Islet precursor cell (in vitro differentiated cells): ENCODE results near the gene STAB2.

Source experiments
- DNase-seq: peaks from one replicate; pipeline ENCODE4 v3.0.0-alpha.2; 2018

The STAB2 gene

GRCh38 chr12:103751171-103751570, 164.1 kb downstream of the STAB2 start:
- no peak for DNase-seq

DNA sequence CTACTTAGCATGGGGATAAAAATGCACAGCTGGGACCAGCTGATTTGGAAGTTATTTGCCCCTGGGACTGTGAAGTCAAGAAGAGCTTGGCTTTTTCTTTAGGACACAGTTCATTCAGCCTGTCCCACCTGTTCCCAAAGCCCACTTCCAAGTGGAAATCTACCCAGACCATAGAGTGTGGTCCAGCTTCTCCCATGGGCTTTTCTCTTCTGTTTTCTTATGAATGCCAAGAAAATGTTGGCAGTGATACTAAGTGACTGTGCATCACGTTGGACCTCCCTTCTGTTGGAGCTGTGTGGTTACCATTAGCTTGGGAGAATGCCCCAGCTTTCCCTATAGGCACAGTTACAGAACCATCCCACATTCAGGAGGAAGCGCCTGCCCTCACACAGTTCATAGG, 164.5 kb downstream of the STAB2 start:
- DNase-seq, result no peak

GRCh38 chr12:103755425-103755824, 168.4 kb downstream of the STAB2 start:
- no peak for DNase-seq

GRCh38 chr12:103756443-103756842, 169.4 kb downstream of the STAB2 start:
- DNase-seq, result no peak

GRCh38 chr12:103757248-103757647, 170.2 kb downstream of the STAB2 start:
- no peak for DNase-seq

DNA sequence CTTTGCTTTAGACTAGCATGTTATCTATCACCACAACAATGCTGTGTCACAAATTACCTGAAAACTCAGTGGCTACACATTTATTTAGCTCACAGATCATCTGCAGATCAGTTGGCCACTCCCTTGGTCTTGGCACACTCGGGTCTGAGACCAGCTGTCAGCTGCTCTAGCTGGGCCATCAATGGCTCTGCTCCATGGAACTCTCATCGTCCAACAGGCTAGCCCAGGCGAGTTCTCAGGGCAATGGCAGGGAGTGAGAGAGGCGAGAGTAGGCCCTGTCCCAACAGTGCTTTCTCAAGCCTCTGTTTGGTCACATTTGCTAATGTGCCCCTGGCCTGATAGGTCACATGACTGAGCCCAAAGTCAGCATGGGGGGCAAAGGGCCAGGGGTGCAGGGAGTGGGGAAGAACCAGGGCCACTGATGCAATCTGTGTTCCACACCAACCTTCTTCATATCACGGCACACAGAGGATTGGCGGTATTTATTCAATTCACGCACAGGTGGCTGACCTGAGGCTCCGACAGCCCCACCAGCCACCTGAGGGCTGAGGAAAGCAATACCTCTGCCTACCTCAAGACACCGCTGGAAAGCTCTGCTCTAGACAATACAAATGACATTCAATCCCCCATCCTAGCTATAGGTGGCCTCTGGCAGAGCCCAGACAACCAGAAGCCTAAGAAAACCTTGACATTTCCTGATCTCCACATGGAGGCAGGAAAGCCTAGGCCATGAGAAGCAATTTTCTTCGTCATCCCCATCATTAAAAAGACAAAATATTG, 171.4 kb downstream of the STAB2 start:
- no peak for DNase-seq

DNA sequence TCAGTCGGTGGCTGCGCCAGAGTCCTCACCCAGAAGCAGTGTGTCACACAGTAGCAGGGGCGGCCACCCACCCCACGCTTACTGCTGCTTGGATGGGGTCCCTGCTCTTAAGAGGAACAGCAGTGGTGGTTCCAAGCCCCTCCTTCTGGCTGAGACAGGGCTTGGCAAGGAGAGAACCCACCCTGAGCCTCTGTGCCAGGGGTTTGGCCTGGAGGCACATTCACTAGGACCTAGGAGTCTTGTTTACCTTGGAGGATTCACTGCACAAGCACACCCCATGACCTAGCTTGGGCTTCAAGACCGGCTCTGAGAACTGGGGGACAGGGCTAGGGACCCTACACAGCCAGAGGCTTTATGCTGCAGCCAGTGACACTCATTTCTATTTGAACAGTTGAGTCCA, 175.4 kb downstream of the STAB2 start:
- no peak for DNase-seq

DNA sequence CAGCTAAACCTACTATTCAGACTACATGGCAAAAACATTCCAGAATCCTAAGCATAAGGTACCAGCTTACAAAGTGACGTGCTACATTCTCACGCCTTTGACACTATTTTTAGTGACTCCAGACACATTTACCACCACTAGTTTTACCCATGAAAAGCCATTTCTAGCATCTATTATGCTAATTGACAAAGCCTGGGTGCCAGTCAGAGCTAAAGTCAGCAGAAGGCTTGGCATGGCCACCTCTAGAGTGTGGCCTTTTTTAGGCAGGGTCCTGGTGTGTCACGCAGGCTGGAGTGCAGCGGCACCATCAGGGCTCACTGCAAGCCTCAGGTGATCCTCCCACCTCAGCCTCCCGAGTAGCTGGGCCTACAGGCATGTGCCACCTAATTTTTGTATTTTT, 178.2 kb downstream of the STAB2 start:
- DNase-seq, result no peak

DNA sequence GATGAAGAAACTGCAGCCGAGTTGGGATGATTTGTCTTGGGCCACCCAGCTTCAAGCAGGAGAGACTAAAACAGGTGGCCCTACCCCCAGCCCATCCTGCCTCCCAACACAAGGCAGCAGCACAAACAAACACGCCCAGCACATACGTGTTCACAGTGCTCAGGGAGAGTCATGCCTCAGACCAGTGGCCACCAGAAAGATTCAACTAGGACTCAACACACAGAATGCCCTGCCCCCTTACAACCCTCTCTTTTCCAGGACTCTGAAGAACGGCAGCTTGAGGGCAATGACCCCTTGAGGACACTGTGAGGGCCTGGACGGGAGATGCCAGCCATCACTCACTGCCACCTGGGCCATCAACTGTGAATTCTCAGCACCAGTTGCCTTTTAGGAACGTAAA, 179.0 kb downstream of the STAB2 start:
- no peak for DNase-seq

GRCh38 chr12:103768467-103769123, 181.5 kb downstream of the STAB2 start:
- DNase-seq, result no peak

DNA sequence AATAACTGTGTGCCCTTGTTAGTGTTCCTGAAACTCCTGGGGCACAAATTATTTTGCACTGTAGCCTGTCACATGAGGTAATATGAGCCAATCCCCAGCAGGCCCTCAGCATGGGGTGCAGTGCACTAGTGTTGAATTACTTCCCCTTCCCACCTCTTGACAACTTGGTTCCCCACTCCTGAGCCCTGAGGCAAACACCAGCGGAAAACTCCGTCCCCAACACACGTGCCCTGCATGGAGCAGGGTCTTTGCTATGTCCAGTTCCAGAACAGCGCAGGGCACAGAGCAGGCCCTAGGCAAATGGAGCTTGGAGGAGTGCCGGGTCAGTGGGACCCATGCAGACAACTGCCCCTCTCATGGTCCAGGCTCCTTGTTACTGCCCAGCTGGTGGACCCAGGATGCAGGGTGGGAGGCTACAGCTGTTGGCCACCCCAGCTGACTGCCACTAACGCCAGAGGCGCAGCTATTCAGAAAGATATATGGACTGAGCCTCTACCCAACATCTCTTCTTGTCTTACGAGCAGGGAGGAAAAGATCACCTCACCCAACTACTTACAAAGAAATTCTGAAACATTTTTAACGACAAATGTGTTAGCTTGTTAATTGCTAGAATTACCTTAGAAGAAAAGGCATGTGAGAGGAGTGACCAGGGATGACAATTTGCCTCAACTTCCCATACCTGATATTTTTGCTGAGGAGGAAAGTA, 182.3 kb downstream of the STAB2 start:
- DNase-seq, result no peak

GRCh38 chr12:103771466-103771865, 184.4 kb downstream of the STAB2 start:
- DNase-seq, result peak; percentile 92

DNA sequence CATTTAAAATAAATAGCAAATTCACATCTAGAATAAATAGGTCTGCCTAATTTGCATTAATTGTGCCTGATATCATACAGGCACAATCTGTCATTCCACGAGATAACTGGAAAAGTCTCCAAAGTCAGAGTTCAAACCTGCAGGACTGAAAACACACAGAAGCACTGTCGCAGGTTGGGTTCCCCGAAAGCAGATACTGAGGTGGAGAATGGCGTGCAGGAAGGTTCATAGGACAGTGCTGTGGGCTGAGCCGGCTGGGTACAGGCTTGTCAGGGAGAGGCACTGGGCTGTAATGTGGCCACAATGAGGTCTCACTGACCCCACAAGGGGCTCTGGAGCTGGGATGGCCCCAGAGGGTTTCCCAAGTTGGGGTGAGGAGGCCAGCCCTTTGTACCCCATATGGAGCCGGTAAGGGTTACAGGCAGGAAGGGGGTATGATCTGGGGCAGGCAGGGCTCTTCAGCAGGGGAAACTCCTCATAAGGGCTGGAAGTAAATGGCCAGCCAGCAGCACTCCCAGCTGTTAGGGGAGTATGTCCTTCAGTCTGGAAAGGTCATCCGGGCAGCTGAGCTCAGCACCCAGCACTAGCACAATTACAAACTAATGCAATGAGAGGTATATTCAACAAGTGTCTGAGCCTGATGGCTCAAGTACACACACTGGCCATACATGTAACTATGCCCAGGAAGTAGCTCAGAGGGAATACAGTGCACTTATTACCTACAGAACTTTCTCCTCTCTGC, 185.5 kb downstream of the STAB2 start:
- peak; percentile 52 for DNase-seq

GRCh38 chr12:103773109-103773910, 186.2 kb downstream of the STAB2 start:
- DNase-seq, result peak; percentile 45

GRCh38 chr12:103774977-103775560, 188.0 kb downstream of the STAB2 start:
- DNase-seq, result peak; percentile 26

- DNase-seq, result no peak
These were observed 191.7 kb downstream of the STAB2 start for GRCh38 chr12:103778781-103779180.

GRCh38 chr12:103779410-103780092, 192.5 kb downstream of the STAB2 start:
- DNase-seq, result peak; percentile 82

- DNase-seq, result no peak
These were observed 193.0 kb downstream of the STAB2 start for GRCh38 chr12:103780093-103780440.

DNA sequence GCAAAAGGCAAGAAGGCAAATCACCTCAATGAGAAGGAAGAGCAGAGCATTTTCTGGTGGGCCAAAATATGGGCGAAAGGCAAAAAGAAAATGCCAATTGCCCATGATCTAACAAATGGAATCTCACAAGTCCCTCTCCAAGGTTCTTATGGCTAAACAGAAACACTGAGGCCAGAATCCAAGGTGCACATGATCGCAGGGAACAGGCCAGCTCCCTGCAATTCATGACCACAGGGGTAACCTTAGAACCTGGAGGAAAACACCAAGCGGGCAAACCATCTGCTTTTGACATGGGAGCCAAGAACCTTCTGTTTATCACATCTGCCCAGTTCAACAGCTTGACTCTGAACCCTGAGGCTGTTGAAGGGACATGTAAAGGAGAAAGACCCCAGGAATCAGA, 193.9 kb downstream of the STAB2 start:
- DNase-seq, result no peak

- DNase-seq, result no peak
These were observed 195.3 kb downstream of the STAB2 start for GRCh38 chr12:103782399-103782798.
